Hepatocyte (in vitro differentiated cells): ENCODE measurements around the gene DAGLB.
"Not testable (repeated sequence)": the region's sequence is repeated elsewhere in the genome, so short reads cannot be mapped to it uniquely, and the experiment has no call there.

ENCODE experiments used
- EZH2 ChIP-seq: fragments of 200-600 bp; sonication (generic); IDR thresholded peaks from 2 replicates; pipeline ENCODE4 v1.6.1; 2016; ENCODE audit warnings: antibody characterized with exemption, mild to moderate bottlenecking, borderline replicate concordance
- EZH2phosphoT487 ChIP-seq: fragments of 200-600 bp; sonication (generic); IDR thresholded peaks from one replicate; pipeline ENCODE4 v1.6.1; 2018; ENCODE audit warnings: antibody characterized with exemption, mild to moderate bottlenecking, low read depth, moderate library complexity; ENCODE audit not compliant: unreplicated experiment, severe bottlenecking
- TF ChIP-seq, protein P1 (sequence below): fragments of 200-600 bp; sonication (generic); IDR thresholded peaks from 2 replicates; pipeline ENCODE4 v1.5.1; 2016; ENCODE audit warnings: antibody characterized with exemption, mild to moderate bottlenecking; ENCODE audit not compliant: poor library complexity

DNA sequence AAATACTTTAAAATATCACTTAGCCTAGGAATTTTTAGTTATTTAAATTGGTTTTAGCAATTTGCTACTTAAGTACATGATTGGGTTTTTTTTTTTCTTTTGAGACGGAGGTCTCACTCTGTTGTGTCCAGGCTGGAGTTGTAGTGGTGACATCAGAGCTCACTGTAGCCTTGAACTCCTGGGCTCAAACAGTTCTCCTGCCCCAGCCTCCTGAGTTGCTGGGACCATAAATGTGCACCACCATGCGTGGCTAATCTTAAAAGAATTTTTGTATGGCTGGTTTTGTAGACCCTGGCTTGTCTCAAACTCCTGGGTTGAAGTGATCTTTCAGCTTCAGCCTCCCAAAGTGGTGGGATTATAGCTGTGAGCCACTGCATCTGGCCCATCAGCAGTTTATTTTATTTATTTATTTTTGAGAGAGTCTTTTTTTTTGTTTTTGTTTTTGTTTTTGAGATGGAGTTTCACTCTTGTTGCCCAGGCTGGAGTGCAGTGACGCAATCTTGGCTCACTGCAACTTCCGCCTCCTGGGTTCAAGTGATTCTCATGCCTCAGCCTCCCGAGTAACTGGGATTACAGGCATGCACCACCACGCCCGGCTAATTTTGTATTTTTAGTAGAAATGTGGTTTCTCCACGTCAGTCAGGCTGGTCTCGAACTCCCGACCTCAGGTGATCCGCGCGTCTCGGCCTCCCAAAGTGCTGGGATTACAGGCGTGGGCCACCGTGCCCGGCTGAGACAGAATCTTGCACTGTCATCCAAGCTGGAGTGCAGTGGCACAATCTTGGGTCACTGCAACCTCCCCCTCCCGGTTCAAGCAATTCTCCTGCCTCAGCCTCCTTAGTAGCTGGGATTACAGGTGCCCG is 47.3 kb downstream of the DAGLB start:
- TF ChIP-seq, protein P1, sequence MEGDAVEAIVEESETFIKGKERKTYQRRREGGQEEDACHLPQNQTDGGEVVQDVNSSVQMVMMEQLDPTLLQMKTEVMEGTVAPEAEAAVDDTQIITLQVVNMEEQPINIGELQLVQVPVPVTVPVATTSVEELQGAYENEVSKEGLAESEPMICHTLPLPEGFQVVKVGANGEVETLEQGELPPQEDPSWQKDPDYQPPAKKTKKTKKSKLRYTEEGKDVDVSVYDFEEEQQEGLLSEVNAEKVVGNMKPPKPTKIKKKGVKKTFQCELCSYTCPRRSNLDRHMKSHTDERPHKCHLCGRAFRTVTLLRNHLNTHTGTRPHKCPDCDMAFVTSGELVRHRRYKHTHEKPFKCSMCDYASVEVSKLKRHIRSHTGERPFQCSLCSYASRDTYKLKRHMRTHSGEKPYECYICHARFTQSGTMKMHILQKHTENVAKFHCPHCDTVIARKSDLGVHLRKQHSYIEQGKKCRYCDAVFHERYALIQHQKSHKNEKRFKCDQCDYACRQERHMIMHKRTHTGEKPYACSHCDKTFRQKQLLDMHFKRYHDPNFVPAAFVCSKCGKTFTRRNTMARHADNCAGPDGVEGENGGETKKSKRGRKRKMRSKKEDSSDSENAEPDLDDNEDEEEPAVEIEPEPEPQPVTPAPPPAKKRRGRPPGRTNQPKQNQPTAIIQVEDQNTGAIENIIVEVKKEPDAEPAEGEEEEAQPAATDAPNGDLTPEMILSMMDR = not testable (repeated sequence)
- TF ChIP-seq EZH2phosphoT487, EZH2: not testable (repeated sequence)
